ENCODE results near the gene TRPM2.

TRPM2 gene

GRCh38 chr21:44485796-44486195 is 132.4 kb downstream of the TRPM2 start:
- Histone ChIP-seq H3K27me3 (ENCODE audit: control insufficient read depth, insufficient read depth, low read length) (no peaks in the 10 kb centered on the region), H3K9ac (ENCODE audit: low read length) (no peak overlapping the region), H3K36me3 (ENCODE audit: control insufficient read depth, insufficient read depth, low read length) (no peaks in the 10 kb centered on the region), H3K4me3 (ENCODE audit: low read length) (no peak overlapping the region), H3K9me3 (ENCODE audit: control insufficient read depth, low read length) (no peaks in the 10 kb centered on the region), H3K4me1 (ENCODE audit: control insufficient read depth, insufficient read depth, low read length) (peaks cover 15% of the 10 kb centered on the region)

- Histone ChIP-seq H3K9me3 (ENCODE audit: control insufficient read depth, low read length) (no peaks in the 10 kb centered on the region), H3K36me3 (ENCODE audit: control insufficient read depth, insufficient read depth, low read length) (no peaks in the 10 kb centered on the region), H3K4me1 (ENCODE audit: control insufficient read depth, insufficient read depth, low read length) (peaks cover 15% of the 10 kb centered on the region), H3K4me3 (ENCODE audit: low read length) (no peak overlapping the region), H3K9ac (ENCODE audit: low read length) (no peak overlapping the region), H3K27me3 (ENCODE audit: control insufficient read depth, insufficient read depth, low read length) (no peaks in the 10 kb centered on the region)
Measured at GRCh38 chr21:44486302-44486701, 132.9 kb downstream of the TRPM2 start.

GRCh38 chr21:44487831-44488230 is 134.4 kb downstream of the TRPM2 start:
- Histone ChIP-seq H3K9me3 (ENCODE audit: control insufficient read depth, low read length) (no peaks in the 10 kb centered on the region), H3K9ac (ENCODE audit: low read length) (no peak overlapping the region), H3K27me3 (ENCODE audit: control insufficient read depth, insufficient read depth, low read length) (no peaks in the 10 kb centered on the region), H3K4me1 (ENCODE audit: control insufficient read depth, insufficient read depth, low read length) (peaks cover 6% of the 10 kb centered on the region), H3K4me3 (ENCODE audit: low read length) (no peak overlapping the region), H3K36me3 (ENCODE audit: control insufficient read depth, insufficient read depth, low read length) (no peaks in the 10 kb centered on the region)

GRCh38 chr21:44489962-44490361 is 136.5 kb downstream of the TRPM2 start:
- H3K9ac ChIP-seq (ENCODE audit: low read length): no peak overlapping the region
- no peaks in the 10 kb centered on the region for H3K27me3 ChIP-seq (ENCODE audit: control insufficient read depth, insufficient read depth, low read length)
- no peak overlapping the region for H3K4me3 ChIP-seq (ENCODE audit: low read length)
- no peaks in the 10 kb centered on the region for H3K36me3 ChIP-seq (ENCODE audit: control insufficient read depth, insufficient read depth, low read length)
- H3K9me3 ChIP-seq (ENCODE audit: control insufficient read depth, low read length): no peaks in the 10 kb centered on the region
- no peaks in the 10 kb centered on the region for H3K4me1 ChIP-seq (ENCODE audit: control insufficient read depth, insufficient read depth, low read length)

- Histone ChIP-seq H3K4me1 (ENCODE audit: control insufficient read depth, insufficient read depth, low read length) (no peaks in the 10 kb centered on the region), H3K27me3 (ENCODE audit: control insufficient read depth, insufficient read depth, low read length) (no peaks in the 10 kb centered on the region), H3K9me3 (ENCODE audit: control insufficient read depth, low read length) (no peaks in the 10 kb centered on the region), H3K4me3 (ENCODE audit: low read length) (no peak overlapping the region), H3K9ac (ENCODE audit: low read length) (no peak overlapping the region), H3K36me3 (ENCODE audit: control insufficient read depth, insufficient read depth, low read length) (no peaks in the 10 kb centered on the region)
Measured at GRCh38 chr21:44490405-44490804, 137.0 kb downstream of the TRPM2 start.

- no peak overlapping the region for H3K9ac ChIP-seq (ENCODE audit: low read length)
- H3K4me3 ChIP-seq (ENCODE audit: low read length): no peak overlapping the region
- H3K36me3 ChIP-seq (ENCODE audit: control insufficient read depth, insufficient read depth, low read length): no peaks in the 10 kb centered on the region
- H3K27me3 ChIP-seq (ENCODE audit: control insufficient read depth, insufficient read depth, low read length): no peaks in the 10 kb centered on the region
- no peaks in the 10 kb centered on the region for H3K4me1 ChIP-seq (ENCODE audit: control insufficient read depth, insufficient read depth, low read length)
- no peaks in the 10 kb centered on the region for H3K9me3 ChIP-seq (ENCODE audit: control insufficient read depth, low read length)
Measured at GRCh38 chr21:44490816-44491215, 137.4 kb downstream of the TRPM2 start.
